GM19238 (cell line): Measurements from ENCODE around the gene KRTAP19-6.
"Not testable (repeated sequence)": the region's sequence is repeated elsewhere in the genome, so short reads cannot be mapped to it uniquely, and the experiment has no call there.

Experiments used
- DNase-seq: peaks from one replicate; pipeline ENCODE4 v3.0.0; 2011; ENCODE audit warnings: low spot score; ENCODE audit not compliant: insufficient read length

KRTAP19-6 gene

DNA sequence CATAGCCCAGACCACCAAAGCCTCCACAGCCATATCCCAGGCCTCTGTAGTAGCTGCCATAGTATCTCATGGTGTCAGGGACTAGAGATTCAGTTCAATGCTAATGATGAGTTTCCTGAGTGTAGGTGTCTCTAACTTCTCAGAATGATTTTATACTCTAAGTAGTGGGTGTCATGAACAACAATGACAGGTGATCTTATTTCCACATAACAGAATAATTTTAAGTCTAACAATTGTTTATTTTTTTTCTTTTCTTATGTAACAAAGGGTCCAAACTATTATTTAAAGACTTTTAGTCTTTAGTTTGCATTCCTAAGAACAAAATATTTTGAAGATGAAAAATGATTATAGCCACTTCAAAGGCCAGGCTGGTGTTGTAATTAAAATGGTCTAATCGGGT, at the start of gene KRTAP19-6:
Gene KRTAP19-6, minus strand, starts transcription at position 101 of the 400 bp plus-strand sequence. Its CDS starts 31 bp downstream, at position 70.
- DNase-seq: no peak

DNA sequence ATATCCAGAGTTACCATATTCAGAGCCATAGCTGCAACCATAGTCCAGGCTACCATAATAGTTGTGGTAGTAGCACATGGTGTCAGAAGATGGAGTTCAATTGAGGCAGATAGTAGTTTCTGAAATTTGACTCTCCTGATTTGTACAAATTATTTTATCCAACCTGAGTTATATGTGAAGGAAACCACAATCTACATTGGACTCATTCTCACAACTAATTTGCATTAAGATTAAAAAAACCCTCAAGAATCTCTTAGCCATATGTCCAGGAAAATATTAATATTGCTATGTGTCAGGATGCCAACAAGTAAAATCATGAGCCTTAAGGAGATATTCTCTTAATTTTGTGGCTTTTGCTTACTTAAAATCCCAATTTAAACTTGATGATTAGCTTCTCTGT, 48.6 kb upstream of the KRTAP19-6 start, which contains the start of gene KRTAP22-2:
Gene KRTAP22-2, minus strand, starts transcription at position 101 of the 400 bp plus-strand sequence.
- no peak for DNase-seq

- no peak for DNase-seq
Observed at GRCh38 chr21:30582870-30583269, 41.2 kb upstream of the KRTAP19-6 start.

DNA sequence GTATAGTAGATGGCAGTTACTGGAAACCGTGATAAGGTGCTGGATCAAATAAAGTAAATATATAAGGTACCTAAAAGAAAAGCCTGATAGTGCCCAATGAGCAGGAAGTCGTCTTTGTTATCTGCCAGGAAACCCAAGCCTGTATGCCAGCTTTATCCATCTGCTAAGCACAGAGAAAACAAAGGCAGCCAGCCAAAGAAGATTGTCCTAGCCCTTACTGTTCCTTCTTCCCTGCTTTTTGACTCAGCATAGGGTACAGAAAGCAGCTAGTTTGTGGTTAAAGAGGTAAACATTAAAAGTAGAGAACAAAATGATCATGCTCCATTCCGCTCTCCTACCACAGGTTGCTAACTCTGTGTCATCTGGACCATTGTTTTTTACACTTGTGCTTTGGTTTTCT, 38.5 kb upstream of the KRTAP19-6 start:
- DNase-seq: no peak

GRCh38 chr21:30579346-30579745, 37.7 kb upstream of the KRTAP19-6 start:
- DNase-seq: no peak

- no peak for DNase-seq
Observed at GRCh38 chr21:30577766-30578165, 36.1 kb upstream of the KRTAP19-6 start.

DNA sequence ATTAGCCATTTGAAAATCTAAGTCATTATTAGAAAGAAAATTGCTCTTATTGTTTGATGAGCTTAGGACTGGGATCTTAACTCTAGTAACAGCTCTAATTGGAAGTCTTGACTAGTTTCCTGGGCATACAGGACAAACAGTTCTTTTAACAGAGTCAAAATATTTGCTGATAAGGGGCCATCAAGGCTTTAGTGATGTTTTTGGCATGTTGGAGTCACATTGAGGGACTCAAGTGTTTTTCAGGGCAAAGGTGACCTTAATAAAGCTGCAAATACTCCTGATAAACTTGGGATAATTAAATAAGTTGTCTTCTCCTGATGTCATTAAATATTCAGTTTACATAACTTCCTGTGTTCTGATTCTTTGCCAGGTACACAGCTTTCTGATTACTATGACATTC, 26.0 kb upstream of the KRTAP19-6 start:
- DNase-seq: no peak

DNA sequence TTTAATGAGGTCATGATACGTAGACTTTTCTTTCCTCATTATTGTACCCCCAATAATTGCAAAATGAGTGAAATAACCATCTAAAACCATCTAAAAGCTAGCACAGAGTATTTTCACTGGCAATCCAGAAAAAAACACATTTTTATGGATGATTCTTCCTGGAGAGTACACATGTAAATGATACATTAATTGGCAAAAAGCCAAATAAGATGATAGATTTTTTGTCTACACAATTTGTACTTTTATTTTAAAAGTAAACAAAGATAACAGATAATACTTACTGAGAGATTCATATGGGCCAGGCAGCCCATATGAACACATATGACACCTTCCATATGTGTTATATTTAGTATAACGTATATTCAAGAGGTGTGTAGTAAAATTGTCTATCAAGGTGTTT, 22.0 kb upstream of the KRTAP19-6 start:
- no peak for DNase-seq

DNA sequence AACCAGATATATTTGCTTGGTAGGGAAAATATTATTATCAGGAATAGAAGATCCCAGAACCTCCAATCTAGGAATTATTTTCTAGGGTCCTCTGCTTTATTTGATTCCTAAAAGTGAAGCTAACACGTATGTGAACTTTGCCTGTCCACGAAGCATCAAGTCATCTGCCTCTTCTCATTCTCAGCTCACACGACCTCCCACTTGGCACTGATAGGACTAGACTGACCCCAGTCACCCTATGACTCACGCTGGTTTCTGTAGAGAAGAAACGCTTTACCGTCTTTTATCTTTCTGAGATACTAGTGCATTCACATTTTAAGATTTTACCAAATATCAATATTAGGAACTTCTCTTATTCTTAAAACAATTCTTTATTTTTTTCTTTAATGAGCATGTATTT, 21.4 kb upstream of the KRTAP19-6 start:
- DNase-seq: no peak

DNA sequence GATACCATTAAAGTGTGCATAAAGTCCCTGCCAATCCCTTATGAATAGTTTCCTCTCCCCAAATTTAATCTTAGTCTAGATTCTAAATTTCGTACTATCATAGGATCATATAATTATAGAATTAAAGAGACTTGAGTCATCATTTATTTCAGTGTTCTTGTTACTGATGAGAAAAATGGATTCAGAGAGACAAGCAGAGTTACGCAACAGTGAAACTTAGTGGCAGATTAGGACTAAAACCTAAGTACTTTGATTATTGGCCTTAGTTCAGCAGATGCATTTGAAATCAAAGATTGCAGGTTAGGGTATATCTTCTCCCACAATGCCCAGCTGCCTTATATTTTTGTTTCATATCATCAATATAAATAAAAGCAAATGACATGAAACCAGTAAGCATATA, 20.3 kb upstream of the KRTAP19-6 start:
- DNase-seq: no peak

- DNase-seq: no peak
Observed at GRCh38 chr21:30561264-30561895, 19.7 kb upstream of the KRTAP19-6 start, which contains the start of gene KRTAP19-7. TSS of gene KRTAP19-7 (minus strand) at chr21:30561314. CDS start at chr21:30561289, 25 bp downstream.

GRCh38 chr21:30555095-30555494, 13.4 kb upstream of the KRTAP19-6 start:
- DNase-seq: no peak

DNA sequence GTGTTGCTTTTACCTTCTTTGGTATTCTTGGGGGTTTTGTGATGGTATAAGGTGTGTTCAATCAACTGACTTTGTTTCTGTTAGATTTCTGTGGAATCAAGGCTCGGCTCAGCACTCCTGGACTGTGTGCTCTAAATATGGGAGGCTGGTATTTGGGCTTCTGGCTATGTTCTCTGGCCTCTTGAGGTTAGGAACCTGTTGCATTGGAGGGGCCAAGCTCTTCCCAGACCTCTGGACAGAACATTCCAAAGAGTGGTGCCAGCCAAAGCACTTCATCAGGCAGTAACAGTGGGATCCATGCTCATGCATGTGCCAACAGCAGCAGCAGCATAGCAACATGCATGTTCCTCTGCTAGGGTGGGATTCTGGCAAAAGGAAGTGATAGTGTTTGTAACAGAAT, 11.1 kb upstream of the KRTAP19-6 start:
- DNase-seq: no peak

DNA sequence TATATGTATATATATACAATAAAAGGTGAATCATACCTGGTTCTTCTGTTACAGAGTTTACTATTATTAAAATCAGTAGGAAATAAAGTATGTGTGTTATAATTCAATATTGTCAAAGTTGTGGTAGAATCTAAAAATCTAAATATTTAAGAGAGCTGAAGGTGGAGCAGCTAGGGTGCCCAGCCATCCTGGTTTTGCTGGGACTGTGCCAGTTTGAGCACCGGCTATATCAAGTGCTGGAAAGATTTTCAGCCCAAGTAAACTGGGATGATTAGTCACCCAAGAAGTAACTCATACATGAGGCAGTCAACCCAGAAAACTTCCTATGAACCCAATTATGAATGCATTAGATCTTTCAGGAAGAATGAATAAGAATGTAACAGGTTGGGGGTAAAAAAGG, 22.8 kb downstream of the KRTAP19-6 start:
- DNase-seq: no peak

DNA sequence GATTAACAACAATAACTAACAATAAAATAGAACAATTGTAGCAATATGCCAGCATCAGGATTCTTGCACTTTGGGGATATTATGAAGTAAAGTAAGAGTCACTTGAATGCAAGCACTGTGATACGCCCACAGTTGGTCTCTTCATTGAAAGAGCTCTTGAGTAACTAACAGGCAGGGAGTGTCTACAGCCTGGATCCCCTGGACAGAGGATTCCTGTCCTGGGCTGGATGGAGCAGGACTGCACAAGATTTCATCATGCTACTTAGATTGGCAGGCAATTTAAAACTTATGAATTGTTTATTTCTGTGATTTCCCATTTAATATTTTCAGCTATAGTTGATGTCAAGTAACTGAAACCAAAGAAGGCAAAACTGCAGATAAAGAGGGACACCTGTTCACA, 26.0 kb downstream of the KRTAP19-6 start:
- DNase-seq: no peak

- not testable (repeated sequence) for DNase-seq
Observed at GRCh38 chr21:30505621-30506205, 36.0 kb downstream of the KRTAP19-6 start.

DNA sequence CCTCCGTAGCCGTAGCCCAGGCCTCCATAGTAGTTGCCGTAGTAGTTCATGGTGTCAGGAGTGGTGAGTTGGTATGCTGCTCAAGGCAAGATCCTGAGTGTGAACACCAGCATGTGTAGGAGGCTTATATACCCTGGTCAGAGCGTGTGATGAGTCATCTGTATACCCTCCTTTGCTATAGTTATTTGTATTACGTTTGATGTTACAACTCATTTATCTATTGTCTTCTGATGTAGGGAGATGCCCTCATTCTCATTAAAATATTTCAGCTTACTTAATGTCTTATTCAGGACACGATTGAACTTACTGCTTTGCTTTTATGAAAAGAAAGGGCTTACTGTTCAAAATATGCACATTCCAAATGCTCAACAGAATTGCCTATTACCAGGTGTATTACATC, 39.6 kb downstream of the KRTAP19-6 start, which contains the start of gene KRTAP19-5:
Gene KRTAP19-5, minus strand, starts transcription at position 101 of the 400 bp plus-strand sequence. Its CDS starts 51 bp downstream, at position 50.
- no peak for DNase-seq

DNA sequence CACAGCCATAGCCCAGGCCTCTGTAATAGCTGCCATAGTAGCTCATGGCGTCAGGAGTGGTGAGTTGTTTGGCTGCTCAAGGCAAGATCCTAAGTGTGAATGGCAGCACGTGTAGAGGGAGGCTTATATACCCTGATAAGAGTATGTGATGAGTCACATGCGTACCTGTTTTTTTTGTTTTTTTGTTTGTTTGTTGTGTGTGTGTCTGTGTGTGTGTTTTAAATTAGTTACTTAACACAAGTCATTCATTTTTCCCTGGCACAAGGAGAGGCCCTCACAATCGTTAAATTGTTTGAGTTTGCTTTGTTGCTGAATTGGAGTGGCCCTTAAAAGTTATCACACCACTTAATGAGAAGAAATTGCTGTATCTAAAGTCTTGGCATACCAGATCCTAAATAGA, 44.6 kb downstream of the KRTAP19-6 start, which contains the start of gene KRTAP19-4:
Gene KRTAP19-4, minus strand, starts transcription at position 101 of the 400 bp plus-strand sequence. Its CDS starts 55 bp downstream, at position 46.
- DNase-seq: no peak

DNA sequence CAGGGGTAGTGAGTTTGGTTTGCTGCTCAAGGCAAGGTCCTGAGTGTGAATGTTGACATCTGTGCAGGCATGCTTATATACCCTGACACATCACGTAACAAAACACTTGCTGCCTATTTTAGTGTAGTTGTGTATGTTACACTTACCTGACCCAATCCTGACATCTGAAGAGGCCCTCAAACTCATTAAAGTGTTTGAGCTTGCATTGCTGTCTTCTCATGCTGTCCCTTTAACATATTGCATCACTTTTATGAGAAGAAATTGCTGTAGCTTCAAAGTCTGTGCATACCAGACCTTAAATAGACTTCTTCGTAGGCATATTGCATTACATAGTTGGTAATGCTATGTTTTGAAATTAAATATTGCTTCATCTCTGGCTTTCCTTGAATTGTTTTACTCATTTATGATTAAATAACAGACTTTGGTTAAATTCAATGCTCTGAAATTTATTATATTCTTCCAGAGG, 49.7 kb downstream of the KRTAP19-6 start, which contains the start of gene KRTAP19-3:
Gene KRTAP19-3, minus strand, starts transcription at position 51 of the 466 bp plus-strand sequence. CDS start 56 bp downstream, outside the sequence.
- no peak for DNase-seq
